SKM-1 treated with dmso at 0.1 percent for 144 hours (cell line): Measurements from ENCODE around the gene SOX21.
"Not testable (repeated sequence)": the region's sequence is repeated elsewhere in the genome, so short reads cannot be mapped to it uniquely, and the experiment has no call there.

Experiments
- DNase-seq: peaks from one replicate; lab custom pipeline; 2025; ENCODE audit not compliant: unreplicated experiment; lab: John Stamatoyannopoulos, UW

The SOX21 gene

GRCh38 chr13:94712287-94712811, at the start of gene SOX21:
Gene SOX21 (minus strand): TSS chr13:94712545. CDS start chr13:94712049, 496 bp downstream.
- DNase-seq = no peak

GRCh38 chr13:94761407-94761806, 49.1 kb upstream of the SOX21 start:
- DNase-seq = no peak

GRCh38 chr13:94759120-94759728, 46.9 kb upstream of the SOX21 start:
- no peak for DNase-seq

- no peak for DNase-seq
Measured at GRCh38 chr13:94758436-94758960, 46.2 kb upstream of the SOX21 start.

- DNase-seq = no peak
Measured at GRCh38 chr13:94753327-94753726, 41.0 kb upstream of the SOX21 start.

GRCh38 chr13:94749162-94749561, 36.8 kb upstream of the SOX21 start:
- no peak for DNase-seq

- no peak for DNase-seq
Measured at GRCh38 chr13:94739235-94739634, 26.9 kb upstream of the SOX21 start.

GRCh38 chr13:94731028-94731427, 18.7 kb upstream of the SOX21 start:
- DNase-seq = no peak

GRCh38 chr13:94729941-94730340, 17.6 kb upstream of the SOX21 start:
- DNase-seq = not testable (repeated sequence)

- no peak for DNase-seq
Measured at GRCh38 chr13:94726425-94726824, 14.1 kb upstream of the SOX21 start.

- no peak for DNase-seq
Measured at GRCh38 chr13:94722609-94723345, 10.4 kb upstream of the SOX21 start.

- DNase-seq = not testable (repeated sequence)
Measured at GRCh38 chr13:94718697-94719096, 6.4 kb upstream of the SOX21 start.

GRCh38 chr13:94717916-94718315, 5.6 kb upstream of the SOX21 start:
- DNase-seq = no peak

- DNase-seq = no peak
Measured at GRCh38 chr13:94716016-94716415, 3.7 kb upstream of the SOX21 start.

- no peak for DNase-seq
Measured at GRCh38 chr13:94713561-94714182, 1.3 kb upstream of the SOX21 start.

GRCh38 chr13:94712812-94713560, 641 bp upstream of the SOX21 start:
- no peak for DNase-seq

GRCh38 chr13:94711561-94712286, 621 bp downstream of the SOX21 start:
- no peak for DNase-seq

- no peak for DNase-seq
Measured at GRCh38 chr13:94710881-94711560, 1.3 kb downstream of the SOX21 start.

GRCh38 chr13:94710065-94710781, 2.1 kb downstream of the SOX21 start:
- DNase-seq = no peak
